Right lobe of liver (tissue), 6 donors: ENCODE data around the gene CACNA1D. TPM values are rescaled to one million over a fixed set of nuclear protein-coding genes. Genes with fewer than 3 reads are reported as not detected.

ENCODE experiments used
- ATAC-seq, 4 donors: fragments of 200-7000 bp; cut with Tn5 transposase; one replicate each; pipeline ENCODE4 v1.9.1; 2020; ENCODE audit warnings: mild to moderate bottlenecking in 4 of 4, moderate library complexity in 4 of 4
- DNase-seq, 3 donors: peaks; one replicate each; pipeline ENCODE4 v3.0.0-alpha.2; 2020
- H3K27ac ChIP-seq, 3 donors: fragments of 200-600 bp; one replicate each; pipeline ENCODE4 v1.8.0; 2022
- H3K27me3 ChIP-seq, 2 donors: fragments of 200-600 bp; one replicate each; pipeline ENCODE4 v1.8.0; 2022
- H3K36me3 ChIP-seq, 4 donors: fragments of 200-600 bp; sonication (generic) in 1 of 4; one replicate each; pipeline versions ENCODE4 v1.5.1 to v1.8.0; 2017 to 2022; ENCODE audit warnings: control low read depth in 1 of 4
- H3K4me1 ChIP-seq, 4 donors: fragments of 200-600 bp; sonication (generic) in 1 of 4; one replicate each; pipeline versions ENCODE4 v1.5.1 to v1.8.0; 2017 to 2022; ENCODE audit warnings: control low read depth in 1 of 4
- H3K4me3 ChIP-seq, 3 donors: fragments of 200-600 bp; one replicate each; pipeline ENCODE4 v1.8.0; 2022
- H3K9me3 ChIP-seq, 4 donors: fragments of 200-600 bp; sonication (generic) in 1 of 4; one replicate each; pipeline versions ENCODE4 v1.5.1 to v1.8.0; 2017 to 2022; ENCODE audit warnings: control low read depth in 1 of 4
- CTCF ChIP-seq, 4 donors: fragments of 200-600 bp in 3 of 4; fragments of 450-650 bp in 1 of 4; IDR thresholded peaks; one replicate each; pipeline versions ENCODE4 v1.5.1 to v1.8.0; 2016 to 2022; ENCODE audit warnings: antibody characterized with exemption in 4 of 4, mild to moderate bottlenecking in 2 of 4
- POLR2A ChIP-seq: fragments of 450-650 bp; IDR thresholded peaks from one replicate; pipeline ENCODE4 v1.6.1; 2017; ENCODE audit warnings: antibody characterized with exemption, mild to moderate bottlenecking
- WGBS: methylation state at CpG from one replicate; pipeline ENCODE4 v1.1.6; 2018; ENCODE audit warnings: low coverage, low lambda C conversion rate; ENCODE audit not compliant: insufficient coverage; ENCODE audit errors: missing lambda C conversion rate; 5-methylcytosine and 5-hydroxymethylcytosine counted together
- intact Hi-C, 2 donors: fragments of 100-400 bp; cut with DNase I; formaldehyde crosslinking; loops; one replicate each; pipeline versions ENCODE4 v1.11.2 to v1.14.1; 2022
- total RNA-seq, 6 experiments: library from RNA; depleted of rRNA in 2 of 6; stranded (reverse); fragments of >200 nt in 2 of 6; fragmentation: NEBNext Ultra II Directional in 3 of 6; extraction: Animal tissue kit (Norgen Biotek cat#: 25700) in 3 of 6; gene quantifications; one replicate each; pipeline versions ENCODE4 v1.1.0 to v1.2.4, GENCODE V29; 2016 to 2023
- donor health status: DM: no; HTN: yes; CAD: no.
- donor health status: DM: no; HTN: no; CAD: no.
- donor health status: DM: no; HTN: no; CAD: no.
- donor health status: DM: no; HTN: yes; CAD: no.
- donor health status: DM: no; HTN: yes; CAD: no.

CACNA1D gene
- total RNA-seq, 6 experiments from 2014 or later: 5.5 to 12.7 (median 9.3) TPM

DNA sequence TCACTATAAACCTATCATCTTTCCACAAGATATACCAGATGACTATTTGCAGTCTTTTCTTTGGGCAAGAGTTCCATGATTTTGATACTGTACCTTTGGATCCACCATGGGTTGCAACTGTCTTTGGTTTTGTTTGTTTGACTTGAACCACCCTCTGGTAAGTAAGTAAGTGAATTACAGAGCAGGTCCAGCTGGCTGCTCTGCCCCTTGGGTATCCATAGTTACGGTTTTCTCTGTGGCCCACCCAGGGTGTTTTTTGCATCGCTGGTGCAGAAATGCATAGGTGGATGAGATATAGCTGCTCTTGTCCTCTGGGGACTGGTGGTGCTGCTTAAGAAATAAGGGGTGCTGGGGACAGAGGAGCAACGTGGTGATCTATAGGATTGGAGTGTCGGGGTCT, 318.0 kb downstream of the CACNA1D start:
- WGBS: 85% methylated on average over 4 of the region's 4 CpGs
- no peak overlapping the region for H3K27ac ChIP-seq
- no peaks in the 10 kb centered on the region for H3K27me3 ChIP-seq
- no peaks in the 10 kb centered on the region for H3K4me1 ChIP-seq
- DNase-seq (no peak), ATAC-seq (peak in 1 of 4 donors; percentile 12)
- intact Hi-C loops: no loop called here
- TF ChIP-seq CTCF (IDR thresholded peaks at IDR 0.05): peak in 1 of 4 donors; percentile 9
- TF ChIP-seq POLR2A: no peak
- H3K36me3 ChIP-seq: peaks cover 0 to 10% (median 4%) of the 10 kb centered on the region in 4 donors
- no peaks in the 10 kb centered on the region for H3K9me3 ChIP-seq
- no peak overlapping the region for H3K4me3 ChIP-seq

DNA sequence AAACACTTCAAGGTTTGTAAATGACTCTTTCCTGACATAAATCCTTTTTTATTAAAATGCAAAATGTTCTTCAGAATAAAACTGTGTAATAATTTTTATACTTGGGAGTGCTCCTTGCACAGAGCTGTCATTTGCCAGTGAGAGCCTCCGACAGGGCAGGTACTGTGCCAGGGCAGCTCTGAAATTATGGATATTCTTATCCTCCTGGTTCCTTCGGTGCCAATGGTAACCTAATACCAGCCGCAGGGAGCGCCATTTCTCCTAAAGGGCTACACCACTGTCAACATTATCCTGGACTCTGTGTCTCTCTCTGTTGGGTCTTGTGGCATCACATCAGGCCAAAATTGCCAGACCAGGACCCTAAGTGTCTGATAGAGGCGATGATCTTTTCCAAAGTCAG, 318.8 kb downstream of the CACNA1D start:
- intact Hi-C loops: no loop called here
- DNase-seq (no peak), ATAC-seq (peak in 1 of 4 donors; percentile 5)
- H3K9me3 ChIP-seq: no peaks in the 10 kb centered on the region
- WGBS: 93% methylated on average over 5 of the region's 5 CpGs
- peaks cover 0 to 17% (median 7%) of the 10 kb centered on the region in 4 donors for H3K36me3 ChIP-seq
- H3K4me3 ChIP-seq: no peak overlapping the region
- H3K4me1 ChIP-seq: no peaks in the 10 kb centered on the region
- TF ChIP-seq POLR2A: no peak
- TF ChIP-seq CTCF (IDR thresholded peaks at IDR 0.05): no peak
- no peak overlapping the region for H3K27ac ChIP-seq
- no peaks in the 10 kb centered on the region for H3K27me3 ChIP-seq

GRCh38 chr3:53813876-53814275, 319.5 kb downstream of the CACNA1D start:
- no peak overlapping the region for H3K27ac ChIP-seq
- TF ChIP-seq POLR2A (no peak), CTCF (IDR thresholded peaks at IDR 0.05) (no peak)
- peak in 1 of 3 donors; percentile 41 for DNase-seq
- H3K27me3 ChIP-seq: no peaks in the 10 kb centered on the region
- ATAC-seq: no peak
- H3K4me1 ChIP-seq: no peaks in the 10 kb centered on the region
- WGBS: 83% methylated on average over 10 of the region's 10 CpGs
- intact Hi-C loops: no loop called here
- H3K4me3 ChIP-seq: no peak overlapping the region
- peaks cover 0 to 24% (median 10%) of the 10 kb centered on the region in 4 donors for H3K36me3 ChIP-seq
- H3K9me3 ChIP-seq: no peaks in the 10 kb centered on the region

- no peak for ATAC-seq
- no peak for TF ChIP-seq POLR2A
- no peak for TF ChIP-seq CTCF (IDR thresholded peaks at IDR 0.05)
- Histone ChIP-seq H3K27me3 (no peaks in the 10 kb centered on the region), H3K27ac (no peak overlapping the region), H3K9me3 (no peaks in the 10 kb centered on the region), H3K4me1 (no peaks in the 10 kb centered on the region), H3K36me3 (peaks cover 0 to 36% (median 18%) of the 10 kb centered on the region in 4 donors), H3K4me3 (no peak overlapping the region)
- 76% methylated on average over 2 of the region's 4 CpGs for WGBS
- intact Hi-C loops: no loop called here
- DNase-seq: no peak
These were observed 320.7 kb downstream of the CACNA1D start for GRCh38 chr3:53815067-53815466.

- H3K27me3 ChIP-seq: no peaks in the 10 kb centered on the region
- H3K36me3 ChIP-seq: peaks cover 0 to 42% (median 22%) of the 10 kb centered on the region in 4 donors
- WGBS: 92% methylated on average over 3 of the region's 7 CpGs
- H3K9me3 ChIP-seq: no peaks in the 10 kb centered on the region
- no peak overlapping the region for H3K27ac ChIP-seq
- no peak for ATAC-seq
- intact Hi-C loops: no loop called here
- TF ChIP-seq CTCF (IDR thresholded peaks at IDR 0.05): no peak
- no peak for TF ChIP-seq POLR2A
- H3K4me1 ChIP-seq: no peaks in the 10 kb centered on the region
- H3K4me3 ChIP-seq: no peak overlapping the region
- DNase-seq: no peak
These were observed 321.2 kb downstream of the CACNA1D start for GRCh38 chr3:53815651-53816050.
